HG02588 (cell line): ENCODE data around the gene VSNL1.

Experiments used
- ATAC-seq: cut with Tn5 transposase; IDR thresholded peaks from one replicate; pipeline ENCODE4 v1.9.1; 2021; ENCODE audit warnings: mild to moderate bottlenecking, moderate library complexity; ENCODE audit not compliant: unreplicated experiment

The VSNL1 gene

DNA sequence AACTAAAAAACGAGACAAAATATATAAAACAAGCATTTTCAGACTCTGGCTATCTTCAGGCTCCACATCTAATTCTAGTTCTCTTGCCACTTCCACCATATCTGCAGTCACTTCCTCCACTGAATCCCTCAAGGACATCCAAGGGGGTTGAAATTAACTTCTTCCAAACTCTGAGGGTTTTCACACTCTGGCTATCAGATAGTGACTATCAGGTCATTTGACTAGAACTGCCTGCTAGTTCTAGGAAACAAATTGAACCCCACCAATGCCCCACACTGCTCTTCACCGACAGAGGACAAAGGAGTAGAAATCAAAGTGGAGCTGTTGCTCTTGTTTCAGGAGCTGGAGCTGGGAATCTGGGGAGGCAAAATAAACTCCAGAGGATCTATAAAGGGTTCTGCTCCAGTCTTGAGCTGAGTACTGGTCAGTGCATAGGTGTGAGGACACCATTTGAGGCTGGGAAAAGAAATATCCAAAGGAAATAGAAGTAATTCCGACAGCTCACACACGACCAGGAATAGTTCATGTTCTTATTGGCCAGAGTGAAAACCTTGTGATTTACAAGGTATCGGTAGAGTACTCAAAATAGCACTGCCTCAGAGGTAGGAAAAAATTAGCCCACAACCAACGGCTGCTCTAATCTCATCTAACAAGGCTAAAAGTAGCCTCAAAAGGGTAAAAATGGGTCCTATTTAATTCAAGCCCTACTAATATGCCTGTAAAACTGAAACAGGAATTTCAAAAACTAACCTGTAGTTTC lies 141.8 kb downstream of the VSNL1 start:
- ATAC-seq = no peak

GRCh38 chr2:17683981-17684380 lies 143.5 kb downstream of the VSNL1 start:
- no peak for ATAC-seq

DNA sequence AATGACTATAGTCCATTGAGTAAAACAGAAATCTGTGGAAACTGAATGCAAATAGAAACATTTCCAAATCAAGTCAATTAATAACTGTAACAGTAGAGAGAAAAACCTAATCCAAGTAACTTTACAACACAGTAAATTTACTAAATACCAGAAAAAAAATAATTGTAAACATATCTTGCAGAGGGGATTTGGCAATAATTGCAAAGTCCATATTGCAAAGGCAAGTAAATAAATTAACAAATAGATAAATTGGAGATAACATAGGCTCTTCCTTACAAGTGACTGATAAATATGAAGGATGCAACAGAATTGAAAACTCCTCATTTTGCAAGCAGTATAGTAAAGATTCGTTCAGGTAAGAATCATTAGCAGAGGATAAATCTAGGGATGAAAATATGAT lies 148.1 kb downstream of the VSNL1 start:
- ATAC-seq = no peak

GRCh38 chr2:17689010-17689409 lies 148.5 kb downstream of the VSNL1 start:
- no peak for ATAC-seq

- no peak for ATAC-seq
These were observed 150.3 kb downstream of the VSNL1 start for GRCh38 chr2:17690776-17691175.
